ENCODE measurements around the gene PTPRD.

Gene PTPRD

DNA sequence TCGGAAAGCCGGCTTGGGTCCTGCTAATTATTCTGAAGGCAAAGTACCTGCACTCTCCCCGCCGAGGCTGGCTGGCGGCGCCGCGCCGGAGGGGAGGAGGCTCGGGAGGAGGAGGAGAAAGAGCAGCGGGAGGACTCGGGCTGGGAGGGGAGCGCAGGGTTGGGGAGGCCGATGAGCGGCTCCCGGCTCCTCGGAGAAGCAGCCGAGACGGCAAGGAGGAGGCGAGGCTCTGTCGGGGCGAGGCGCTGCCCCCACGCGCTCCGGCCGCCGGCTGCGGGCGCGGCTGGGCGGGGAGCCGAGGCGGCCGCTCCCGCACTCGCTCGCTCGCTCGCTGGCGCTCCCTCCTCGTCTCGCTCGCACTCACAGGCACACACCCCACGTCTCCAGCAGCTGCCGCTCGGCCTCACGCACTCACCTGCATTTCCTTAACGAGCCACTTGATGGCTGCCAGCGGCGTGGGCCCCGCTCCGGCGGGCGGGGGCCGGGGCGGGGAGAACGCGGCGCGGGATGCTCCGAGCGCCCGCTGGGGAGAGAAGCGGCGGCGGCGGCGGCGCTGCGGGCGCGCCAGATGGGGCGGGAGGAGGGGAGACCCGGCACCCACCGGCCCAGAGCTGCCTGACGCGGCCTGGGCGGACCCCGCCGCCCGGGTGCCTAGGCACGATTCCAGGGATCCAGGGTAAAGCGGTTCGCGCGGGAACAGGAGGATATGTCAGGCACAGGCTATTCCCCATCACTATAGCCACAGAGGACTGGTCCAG, at the start of gene PTPRD:
Gene PTPRD, minus strand, starts transcription at position 362 of the 758 bp plus-strand sequence.
- Histone ChIP-seq H3K9ac (ENCODE audit: low read depth, low read length) (peak within 1 kb of the TSS; percentile 74), H3K36me3 (ENCODE audit: insufficient read depth, low read length) (no peaks in the 10 kb centered on the region), H3K9me3 (ENCODE audit: control insufficient read depth, insufficient read depth, low read length) (no peaks in the 10 kb centered on the region), H3K4me1 (ENCODE audit: insufficient read depth, low read length) (no peaks in the 10 kb centered on the region)

- Histone ChIP-seq H3K9ac (ENCODE audit: low read depth, low read length) (no peak overlapping the region), H3K36me3 (ENCODE audit: insufficient read depth, low read length) (no peaks in the 10 kb centered on the region), H3K4me1 (ENCODE audit: insufficient read depth, low read length) (no peaks in the 10 kb centered on the region), H3K9me3 (ENCODE audit: control insufficient read depth, insufficient read depth, low read length) (no peaks in the 10 kb centered on the region)
Observed at GRCh38 chr9:10661994-10662393, 49.2 kb upstream of the PTPRD start.

GRCh38 chr9:10661376-10661775, 48.6 kb upstream of the PTPRD start:
- H3K9ac ChIP-seq (ENCODE audit: low read depth, low read length), result no peak overlapping the region
- H3K4me1 ChIP-seq (ENCODE audit: insufficient read depth, low read length), result no peaks in the 10 kb centered on the region
- H3K9me3 ChIP-seq (ENCODE audit: control insufficient read depth, insufficient read depth, low read length), result no peaks in the 10 kb centered on the region
- H3K36me3 ChIP-seq (ENCODE audit: insufficient read depth, low read length), result no peaks in the 10 kb centered on the region

DNA sequence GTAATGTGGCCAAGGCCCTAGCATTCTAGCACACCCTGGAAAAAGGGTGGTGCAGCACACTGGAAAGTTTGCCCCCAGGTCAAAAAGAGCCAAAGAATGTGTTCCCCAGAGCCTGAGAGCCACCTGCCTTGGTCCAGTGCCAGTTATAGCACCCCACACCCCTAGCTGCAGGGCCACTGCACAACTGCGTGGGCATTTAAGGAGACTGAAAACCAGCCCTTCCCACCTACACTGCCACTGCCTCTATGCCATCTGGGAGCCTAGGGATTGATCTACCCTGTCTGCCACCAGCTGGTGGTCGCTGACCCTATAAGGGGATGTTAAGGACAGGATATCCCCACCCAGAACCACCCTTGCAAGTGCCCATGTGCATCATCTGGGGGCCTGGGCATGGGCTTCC, 38.2 kb upstream of the PTPRD start:
- Histone ChIP-seq H3K4me1 (ENCODE audit: insufficient read depth, low read length) (no peaks in the 10 kb centered on the region), H3K9me3 (ENCODE audit: control insufficient read depth, insufficient read depth, low read length) (no peaks in the 10 kb centered on the region), H3K9ac (ENCODE audit: low read depth, low read length) (no peak overlapping the region), H3K36me3 (ENCODE audit: insufficient read depth, low read length) (no peaks in the 10 kb centered on the region)

- Histone ChIP-seq H3K9me3 (ENCODE audit: control insufficient read depth, insufficient read depth, low read length) (no peaks in the 10 kb centered on the region), H3K9ac (ENCODE audit: low read depth, low read length) (no peak overlapping the region), H3K4me1 (ENCODE audit: insufficient read depth, low read length) (no peaks in the 10 kb centered on the region), H3K36me3 (ENCODE audit: insufficient read depth, low read length) (no peaks in the 10 kb centered on the region)
Observed at GRCh38 chr9:10649076-10649475, 36.3 kb upstream of the PTPRD start.

DNA sequence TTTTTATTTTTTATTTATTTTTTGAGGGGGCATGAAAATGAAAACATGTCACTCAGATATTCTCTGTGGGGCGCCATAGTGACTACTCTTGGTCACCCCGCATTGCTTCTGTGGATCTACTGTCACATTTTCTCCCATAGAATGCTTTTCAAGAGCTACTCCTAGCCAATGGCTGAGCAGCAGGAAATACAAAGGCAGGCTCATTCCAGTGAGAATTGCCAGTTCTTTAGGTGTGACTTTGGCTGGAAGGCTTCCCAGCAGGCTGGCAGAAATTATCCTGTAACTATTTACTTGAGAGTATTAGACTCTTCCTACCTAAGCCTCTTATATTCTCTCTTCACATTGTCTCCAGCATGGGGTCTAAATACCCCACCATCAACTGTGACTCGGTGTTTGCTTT, 21.0 kb upstream of the PTPRD start:
- no peaks in the 10 kb centered on the region for H3K9me3 ChIP-seq (ENCODE audit: control insufficient read depth, insufficient read depth, low read length)
- H3K36me3 ChIP-seq (ENCODE audit: insufficient read depth, low read length), result no peaks in the 10 kb centered on the region
- no peak overlapping the region for H3K9ac ChIP-seq (ENCODE audit: low read depth, low read length)
- H3K4me1 ChIP-seq (ENCODE audit: insufficient read depth, low read length), result no peaks in the 10 kb centered on the region

- no peaks in the 10 kb centered on the region for H3K36me3 ChIP-seq (ENCODE audit: insufficient read depth, low read length)
- no peaks in the 10 kb centered on the region for H3K9me3 ChIP-seq (ENCODE audit: control insufficient read depth, insufficient read depth, low read length)
- H3K9ac ChIP-seq (ENCODE audit: low read depth, low read length), result no peak overlapping the region
- no peaks in the 10 kb centered on the region for H3K4me1 ChIP-seq (ENCODE audit: insufficient read depth, low read length)
Observed at GRCh38 chr9:10614196-10614800, 1.5 kb upstream of the PTPRD start.

DNA sequence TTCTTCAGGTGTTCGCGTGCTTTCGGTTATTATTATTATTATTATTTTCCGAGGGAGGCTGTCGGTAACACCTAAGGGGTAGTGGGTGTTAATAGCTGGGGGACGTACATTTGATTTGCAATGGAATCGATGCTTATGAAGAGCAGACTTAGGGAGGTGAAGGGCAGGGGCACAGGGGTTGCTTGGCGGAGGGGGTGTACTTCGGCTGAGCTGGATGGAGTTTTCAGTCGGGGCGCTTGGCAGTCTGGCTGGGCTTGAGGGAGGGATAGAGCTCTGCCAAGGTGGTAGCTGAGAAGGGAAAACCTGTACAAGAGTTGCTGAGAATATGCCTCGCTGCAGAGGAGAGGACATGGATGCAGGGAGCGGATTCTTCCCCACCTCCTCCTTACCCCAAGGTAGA, 617 bp upstream of the PTPRD start:
- Histone ChIP-seq H3K4me1 (ENCODE audit: insufficient read depth, low read length) (no peaks in the 10 kb centered on the region), H3K9ac (ENCODE audit: low read depth, low read length) (peak overlapping the region; percentile 74; the same call in 1 of the 2 replicates), H3K9me3 (ENCODE audit: control insufficient read depth, insufficient read depth, low read length) (no peaks in the 10 kb centered on the region), H3K36me3 (ENCODE audit: insufficient read depth, low read length) (no peaks in the 10 kb centered on the region)

DNA sequence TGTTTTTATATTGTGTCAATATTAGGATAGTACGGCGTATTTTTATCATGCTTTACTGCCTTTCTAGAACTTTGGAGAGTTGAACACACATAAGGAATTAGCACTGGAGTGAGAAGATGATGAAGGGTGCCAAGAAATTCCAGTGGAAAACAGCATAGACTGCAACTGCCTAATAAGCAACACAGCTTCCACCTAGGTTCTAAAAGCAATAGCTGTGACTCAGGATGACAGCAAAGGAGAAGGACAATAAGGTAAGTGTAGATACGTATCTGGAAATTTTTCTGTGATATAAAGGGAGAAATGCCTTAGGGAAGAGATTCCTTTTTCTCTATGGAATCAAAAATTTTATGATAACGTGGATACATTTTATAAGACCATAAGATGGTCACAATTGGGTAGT, 7.4 kb downstream of the PTPRD start:
- H3K9ac ChIP-seq (ENCODE audit: low read depth, low read length), result no peak overlapping the region
- H3K9me3 ChIP-seq (ENCODE audit: control insufficient read depth, insufficient read depth, low read length), result no peaks in the 10 kb centered on the region
- H3K36me3 ChIP-seq (ENCODE audit: insufficient read depth, low read length), result no peaks in the 10 kb centered on the region
- no peaks in the 10 kb centered on the region for H3K4me1 ChIP-seq (ENCODE audit: insufficient read depth, low read length)

DNA sequence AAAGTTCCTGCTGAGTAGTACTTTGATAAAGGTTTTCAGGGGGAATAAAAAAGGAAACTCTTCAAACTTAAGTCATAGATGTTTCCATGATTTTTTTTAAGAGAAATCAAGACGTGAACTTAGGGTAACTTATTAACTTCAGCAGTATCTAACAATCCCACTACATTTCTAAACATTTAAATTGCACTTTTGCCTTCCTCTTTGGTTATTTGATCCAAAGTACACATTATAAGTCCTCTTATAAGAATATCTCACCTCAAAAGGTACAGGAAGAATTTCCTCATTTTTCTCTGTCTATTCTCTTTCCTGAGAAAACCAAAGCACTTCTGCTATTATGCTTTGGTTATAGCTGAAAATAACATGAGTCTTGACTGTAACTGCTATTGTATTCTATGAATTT, 7.9 kb downstream of the PTPRD start:
- Histone ChIP-seq H3K9ac (ENCODE audit: low read depth, low read length) (no peak overlapping the region), H3K36me3 (ENCODE audit: insufficient read depth, low read length) (no peaks in the 10 kb centered on the region), H3K9me3 (ENCODE audit: control insufficient read depth, insufficient read depth, low read length) (no peaks in the 10 kb centered on the region), H3K4me1 (ENCODE audit: insufficient read depth, low read length) (no peaks in the 10 kb centered on the region)

GRCh38 chr9:10597801-10598200, 15.0 kb downstream of the PTPRD start:
- Histone ChIP-seq H3K4me1 (ENCODE audit: insufficient read depth, low read length) (no peaks in the 10 kb centered on the region), H3K9me3 (ENCODE audit: control insufficient read depth, insufficient read depth, low read length) (no peaks in the 10 kb centered on the region), H3K9ac (ENCODE audit: low read depth, low read length) (no peak overlapping the region), H3K36me3 (ENCODE audit: insufficient read depth, low read length) (no peaks in the 10 kb centered on the region)

GRCh38 chr9:10594482-10594881, 18.3 kb downstream of the PTPRD start:
- H3K9ac ChIP-seq (ENCODE audit: low read depth, low read length), result no peak overlapping the region
- no peaks in the 10 kb centered on the region for H3K9me3 ChIP-seq (ENCODE audit: control insufficient read depth, insufficient read depth, low read length)
- H3K36me3 ChIP-seq (ENCODE audit: insufficient read depth, low read length), result no peaks in the 10 kb centered on the region
- no peaks in the 10 kb centered on the region for H3K4me1 ChIP-seq (ENCODE audit: insufficient read depth, low read length)

DNA sequence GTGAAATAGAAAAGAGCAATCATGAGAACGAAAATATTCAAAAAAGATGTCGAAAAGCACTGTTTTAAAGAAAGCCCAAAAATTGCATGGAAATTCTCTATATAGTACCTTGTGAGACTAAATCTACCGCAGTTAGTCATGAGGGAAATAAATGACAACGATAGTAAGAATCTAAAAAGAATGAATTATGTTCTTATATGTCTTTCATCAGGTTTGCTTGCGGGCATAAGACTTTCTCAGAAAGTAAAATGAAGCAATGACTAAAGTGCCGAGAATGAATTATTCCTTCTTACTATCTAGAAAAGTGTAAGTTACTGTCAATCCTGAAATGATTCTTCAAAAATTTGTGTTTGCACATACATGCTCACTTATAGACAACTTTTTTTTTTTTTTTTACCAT, 26.4 kb downstream of the PTPRD start:
- Histone ChIP-seq H3K4me1 (ENCODE audit: insufficient read depth, low read length) (no peaks in the 10 kb centered on the region), H3K9ac (ENCODE audit: low read depth, low read length) (no peak overlapping the region), H3K36me3 (ENCODE audit: insufficient read depth, low read length) (no peaks in the 10 kb centered on the region), H3K9me3 (ENCODE audit: control insufficient read depth, insufficient read depth, low read length) (no peaks in the 10 kb centered on the region)

DNA sequence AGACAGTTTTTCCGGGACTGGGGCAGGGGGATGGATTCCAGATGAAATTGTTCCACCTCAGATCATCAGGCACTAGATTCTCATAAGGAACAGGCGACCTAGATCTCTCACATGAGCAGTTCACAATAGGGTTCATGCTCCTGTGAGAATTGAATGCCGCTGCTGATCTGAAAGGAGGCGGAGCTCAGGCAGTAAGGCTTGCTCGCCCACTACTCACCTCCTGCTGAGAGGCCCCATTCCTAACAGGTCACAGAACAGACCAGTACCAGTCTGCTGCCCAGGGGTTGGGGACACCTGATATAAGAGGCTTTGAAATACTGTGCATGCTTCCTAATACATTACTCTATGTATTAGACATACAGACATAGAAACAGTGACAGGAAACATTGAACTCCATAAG, 41.1 kb downstream of the PTPRD start:
- Histone ChIP-seq H3K36me3 (ENCODE audit: insufficient read depth, low read length) (no peaks in the 10 kb centered on the region), H3K9ac (ENCODE audit: low read depth, low read length) (no peak overlapping the region), H3K4me1 (ENCODE audit: insufficient read depth, low read length) (no peaks in the 10 kb centered on the region), H3K9me3 (ENCODE audit: control insufficient read depth, insufficient read depth, low read length) (no peaks in the 10 kb centered on the region)

DNA sequence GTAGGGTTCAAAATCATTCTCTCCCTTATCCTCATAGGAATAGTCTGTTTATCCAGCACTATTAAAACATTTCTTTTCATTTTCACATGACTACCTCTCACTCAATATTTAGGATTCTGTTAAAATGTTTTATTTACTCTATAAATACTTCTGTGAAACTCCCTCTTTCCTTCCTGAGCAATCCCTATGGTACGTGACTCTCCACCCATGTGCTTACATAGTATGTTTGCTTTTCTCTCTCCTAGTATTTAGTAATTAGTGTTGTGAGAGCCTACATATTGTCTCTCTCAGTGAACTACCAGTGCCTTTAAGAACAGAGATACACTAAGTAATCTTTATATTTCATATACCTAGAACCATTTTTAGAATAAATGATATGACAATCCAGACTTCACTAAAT, 46.0 kb downstream of the PTPRD start:
- Histone ChIP-seq H3K4me1 (ENCODE audit: insufficient read depth, low read length) (no peaks in the 10 kb centered on the region), H3K9ac (ENCODE audit: low read depth, low read length) (no peak overlapping the region)

More for the DNA sequence above, 46.0 kb downstream of the PTPRD start:
- Histone ChIP-seq H3K36me3 (ENCODE audit: insufficient read depth, low read length) (no peaks in the 10 kb centered on the region), H3K9me3 (ENCODE audit: control insufficient read depth, insufficient read depth, low read length) (no peaks in the 10 kb centered on the region)
